MM.1S (cell line): ENCODE measurements around the gene FAM227A.
A peak's percentile ranks its signal among the peaks of the same experiment; 100 is the strongest.

Experiments
- DNase-seq: peaks from one replicate; pipeline ENCODE4 v3.0.0-alpha.2; 2015
- H2AFZ ChIP-seq: fragments of 300-600 bp; sonication (generic); 2 replicates; pipeline ENCODE4 v1.6.0; 2016; ENCODE audit warnings: antibody characterized with exemption, low read length
- H3F3A ChIP-seq: fragments of 300-600 bp; sonication (generic); 2 replicates; pipeline ENCODE4 v1.6.1; 2016; ENCODE audit warnings: mild to moderate bottlenecking, antibody characterized with exemption, low read length, moderate library complexity, mixed read lengths; ENCODE audit not compliant: insufficient read depth
- H3K27ac ChIP-seq: fragments of 300-600 bp; sonication (generic); 2 replicates; pipeline ENCODE4 v1.5.1; 2016; ENCODE audit warnings: mild to moderate bottlenecking, low read length
- H3K27me3 ChIP-seq: fragments of 300-600 bp; sonication (generic); replicated peaks from 2 replicates; pipeline ENCODE4 v1.6.0; 2016; ENCODE audit warnings: low read length; ENCODE audit not compliant: insufficient read depth
- H3K36me3 ChIP-seq: fragments of 300-600 bp; sonication (generic); replicated peaks from 2 replicates; pipeline ENCODE4 v1.6.1; 2016; ENCODE audit warnings: mild to moderate bottlenecking, low read length, mixed read lengths; ENCODE audit not compliant: insufficient read depth
- H3K4me1 ChIP-seq: fragments of 300-600 bp; sonication (generic); 2 replicates; pipeline ENCODE4 v1.6.1; 2016; ENCODE audit warnings: low read length, mixed read lengths
- H3K4me2 ChIP-seq: fragments of 300-600 bp; sonication (generic); 2 replicates; pipeline ENCODE4 v1.6.0; 2016; ENCODE audit warnings: low read depth, low read length
- H3K4me3 ChIP-seq: fragments of 300-600 bp; sonication (generic); 2 replicates; pipeline ENCODE4 v1.5.1; 2016; ENCODE audit warnings: low read length, mixed read lengths
- H3K79me2 ChIP-seq: fragments of 300-600 bp; sonication (generic); 2 replicates; pipeline ENCODE4 v1.6.1; 2016; ENCODE audit warnings: mixed run types, low read length, mixed read lengths
- H3K9ac ChIP-seq: fragments of 300-600 bp; sonication (generic); 2 replicates; pipeline ENCODE4 v1.6.1; 2016; ENCODE audit warnings: low read length, mixed read lengths
- H3K9me2 ChIP-seq: fragments of 300-600 bp; sonication (generic); replicated peaks from 2 replicates; pipeline ENCODE4 v1.6.1; 2016; ENCODE audit warnings: mild to moderate bottlenecking, low read length, mixed read lengths; ENCODE audit not compliant: insufficient read depth
- H3K9me3 ChIP-seq: fragments of 300-600 bp; sonication (generic); replicated peaks from 2 replicates; pipeline ENCODE4 v1.6.1; 2016; ENCODE audit warnings: mild to moderate bottlenecking, low read length, mixed read lengths; ENCODE audit not compliant: insufficient read depth
- H4K20me1 ChIP-seq: fragments of 300-600 bp; sonication (generic); 2 replicates; pipeline ENCODE4 v1.6.1; 2016; ENCODE audit warnings: mild to moderate bottlenecking, low read length, moderate library complexity, mixed read lengths; ENCODE audit not compliant: insufficient read depth
- CTCF ChIP-seq: fragments of 300-600 bp; sonication (generic); IDR thresholded peaks from 2 replicates; pipeline ENCODE4 v1.5.1; 2016; ENCODE audit warnings: antibody characterized with exemption, low read length, mixed read lengths
- EZH2 ChIP-seq: fragments of 300-600 bp; sonication (generic); optimal IDR thresholded peaks from 2 replicates; pipeline ENCODE3; 2017; ENCODE audit warnings: low read depth, mild to moderate bottlenecking, antibody characterized with exemption, low read length, mixed read lengths
- EZH2phosphoT487 ChIP-seq: fragments of 300-600 bp; sonication (generic); IDR thresholded peaks from 2 replicates; pipeline ENCODE4 v1.6.1; 2018; ENCODE audit warnings: antibody characterized with exemption, low read length

FAM227A gene

DNA sequence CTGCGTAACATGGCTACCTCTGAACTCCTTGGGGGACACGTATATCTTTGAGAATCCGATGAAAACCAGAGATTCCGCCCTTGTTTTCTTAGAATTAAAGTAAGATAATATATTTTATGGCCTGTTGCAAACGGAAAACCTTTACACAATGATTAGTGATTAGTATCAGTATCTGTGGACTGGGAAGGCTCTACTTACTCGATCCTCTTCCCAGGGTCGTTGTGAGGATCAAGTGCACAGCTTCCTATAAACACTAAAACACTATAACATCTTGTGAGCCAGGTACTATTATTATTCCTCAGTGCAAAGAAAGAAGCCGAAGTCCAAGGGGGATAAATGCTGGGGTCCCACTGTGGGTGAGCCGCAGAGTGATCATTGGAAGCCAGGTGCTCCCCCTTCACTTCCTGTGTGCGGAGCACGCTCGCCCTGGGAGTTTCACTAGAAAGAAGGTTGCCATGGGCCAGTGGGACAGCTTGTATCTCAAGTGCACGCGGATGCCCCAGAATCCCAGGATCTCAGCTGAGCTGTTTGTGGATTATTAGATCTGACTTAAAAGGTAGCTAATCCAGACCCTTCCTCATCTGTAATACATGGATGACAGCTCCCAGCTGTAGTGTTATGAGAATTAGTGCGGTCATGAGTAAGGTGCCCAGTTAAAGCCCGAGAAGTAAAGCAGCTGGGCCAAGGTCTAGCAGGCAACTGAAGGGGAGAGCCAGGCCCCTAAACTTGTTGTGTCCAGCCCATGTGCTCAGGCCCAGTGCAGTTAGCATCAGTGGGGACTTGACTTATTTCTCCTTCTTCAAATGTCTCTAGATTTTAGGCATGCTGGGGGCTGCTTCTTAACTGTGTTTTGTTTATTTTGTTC, 1.1 kb upstream of the FAM227A start:
- H3K4me2 ChIP-seq: peak overlapping the region; percentile 99
- peak overlapping the region; percentile 99 for H3K9ac ChIP-seq
- peaks cover 9% of the 10 kb centered on the region for H3K4me1 ChIP-seq
- H3F3A ChIP-seq: peaks cover 11% of the 10 kb centered on the region; the same call in 1 of the 2 replicates
- no peaks in the 10 kb centered on the region for H3K27me3 ChIP-seq
- DNase-seq: peak; percentile 24
- H3K4me3 ChIP-seq: peak overlapping the region; percentile 98
- H3K27ac ChIP-seq: peak overlapping the region; percentile 87; the same call in 1 of the 2 replicates
- H3K9me3 ChIP-seq: no peaks in the 10 kb centered on the region
- H4K20me1 ChIP-seq: no peaks in the 10 kb centered on the region
- H3K79me2 ChIP-seq: peaks cover 12% of the 10 kb centered on the region
- TF ChIP-seq EZH2: no peak
- no peak for TF ChIP-seq CTCF
- TF ChIP-seq EZH2phosphoT487: no peak
- peak overlapping the region; percentile 92 for H2AFZ ChIP-seq
- no peaks in the 10 kb centered on the region for H3K36me3 ChIP-seq
- no peaks in the 10 kb centered on the region for H3K9me2 ChIP-seq

DNA sequence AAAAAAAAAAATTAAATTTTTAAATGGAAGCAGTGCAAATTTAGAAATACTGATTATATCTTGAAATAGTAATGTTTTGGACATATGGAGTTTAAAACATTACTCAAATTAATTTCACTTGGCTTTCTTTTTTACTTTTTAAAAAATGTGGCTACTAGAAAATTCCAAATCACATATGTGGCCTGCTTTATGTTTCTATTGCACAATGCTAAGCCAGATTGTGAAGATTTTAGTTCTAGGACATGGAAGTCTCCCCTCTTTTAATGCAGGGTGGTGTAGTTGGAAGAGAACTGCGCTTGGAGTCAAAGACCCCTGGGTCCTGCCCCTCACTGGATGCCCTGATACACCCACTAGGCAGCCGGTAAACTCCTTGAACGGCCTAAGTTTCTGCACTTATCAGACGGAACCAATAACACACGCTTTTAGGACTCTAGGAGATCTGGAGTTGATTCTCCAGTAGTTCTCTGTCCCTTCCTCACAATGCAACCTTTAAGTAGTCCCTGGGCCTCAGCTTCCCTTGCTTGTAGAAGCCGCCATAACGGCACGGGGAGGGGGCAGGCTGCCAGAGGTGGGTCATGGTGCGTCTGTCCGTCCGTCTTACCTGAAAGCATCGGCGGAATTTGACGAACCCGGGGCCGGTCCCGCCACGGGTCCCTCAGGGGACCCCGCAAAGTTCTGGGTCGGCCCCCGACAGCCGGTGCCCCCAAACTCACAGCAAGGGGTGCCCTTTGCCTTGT, 505 bp downstream of the FAM227A start:
- TF ChIP-seq CTCF (no peak), EZH2phosphoT487 (no peak), EZH2 (no peak)
- Histone ChIP-seq H3K4me3 (peak overlapping the region; percentile 98), H3F3A (peaks cover 11% of the 10 kb centered on the region; the same call in 1 of the 2 replicates), H3K9ac (peak overlapping the region; percentile 99), H4K20me1 (no peaks in the 10 kb centered on the region), H3K4me2 (peak overlapping the region; percentile 99), H2AFZ (peak overlapping the region; percentile 92), H3K9me2 (no peaks in the 10 kb centered on the region), H3K27me3 (no peaks in the 10 kb centered on the region), H3K79me2 (peaks cover 12% of the 10 kb centered on the region), H3K27ac (peak overlapping the region; percentile 87; the same call in 1 of the 2 replicates), H3K36me3 (no peaks in the 10 kb centered on the region), H3K9me3 (no peaks in the 10 kb centered on the region), H3K4me1 (peaks cover 9% of the 10 kb centered on the region)
- DNase-seq: no peak

DNA sequence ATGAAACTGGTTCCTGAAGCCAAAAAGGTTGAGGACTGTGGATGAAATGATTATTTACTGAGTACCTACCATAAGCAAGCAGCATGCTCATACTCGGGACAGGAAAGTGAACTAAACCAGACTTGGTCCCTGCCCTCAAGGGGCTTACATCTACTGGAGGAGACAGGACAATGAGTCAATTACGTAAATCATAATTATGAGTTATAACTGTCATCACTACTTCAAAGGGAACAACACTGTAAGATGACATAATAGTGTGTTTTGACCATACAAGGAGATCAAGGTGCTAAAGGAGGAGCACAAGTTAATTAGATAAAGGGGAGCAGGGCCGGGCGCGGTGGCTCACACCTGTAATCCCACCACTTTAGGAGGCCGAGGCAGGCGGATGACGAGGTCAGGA, 2.5 kb downstream of the FAM227A start:
- Histone ChIP-seq H3K27me3 (no peaks in the 10 kb centered on the region), H3F3A (peaks cover 11% of the 10 kb centered on the region; the same call in 1 of the 2 replicates), H3K9me3 (no peaks in the 10 kb centered on the region), H3K4me3 (no peak overlapping the region), H3K4me1 (peaks cover 9% of the 10 kb centered on the region), H2AFZ (no peak overlapping the region), H3K36me3 (no peaks in the 10 kb centered on the region), H3K79me2 (peaks cover 12% of the 10 kb centered on the region), H3K4me2 (no peak overlapping the region), H3K9me2 (no peaks in the 10 kb centered on the region), H4K20me1 (no peaks in the 10 kb centered on the region), H3K9ac (no peak overlapping the region), H3K27ac (no peak overlapping the region)
- no peak for TF ChIP-seq EZH2phosphoT487
- no peak for TF ChIP-seq CTCF
- TF ChIP-seq EZH2: no peak
- no peak for DNase-seq
